ENCODE data around the gene FRMD4B. TPM values are rescaled to one million over a fixed set of nuclear protein-coding genes. Genes with fewer than 3 reads are reported as not detected.
A peak's percentile ranks its signal among the peaks of the same experiment; 100 is the strongest.

The FRMD4B gene
- total RNA-seq, 1 donor from 2014 or later: 31.3 TPM

DNA sequence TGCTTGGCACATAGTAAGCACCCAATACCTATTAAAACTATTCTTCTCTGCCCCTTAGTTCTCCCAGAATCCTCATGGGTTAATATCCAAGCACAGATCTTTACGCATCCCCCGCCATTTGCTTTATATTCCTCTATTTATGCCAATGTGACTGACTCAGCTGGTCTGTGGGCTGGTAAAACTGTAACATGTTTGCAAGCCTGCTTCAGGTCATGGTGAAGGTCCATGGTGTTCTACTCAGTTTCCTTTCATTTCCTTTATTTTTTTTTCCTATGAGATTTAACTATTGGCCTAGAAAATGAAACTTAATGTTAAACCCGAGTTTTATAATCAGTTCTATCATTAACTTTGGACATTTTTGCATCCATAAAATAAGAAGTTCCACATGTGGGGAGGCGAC lies 47.0 kb downstream of the FRMD4B start:
- Histone ChIP-seq H3K36me3 (ENCODE audit: control insufficient read depth, insufficient read depth, low read length) (no peaks in the 10 kb centered on the region), H3K27me3 (ENCODE audit: control insufficient read depth, insufficient read depth, low read length) (no peaks in the 10 kb centered on the region), H3K4me3 (ENCODE audit: low read depth, low read length) (no peak overlapping the region)
- TF ChIP-seq, protein P1, sequence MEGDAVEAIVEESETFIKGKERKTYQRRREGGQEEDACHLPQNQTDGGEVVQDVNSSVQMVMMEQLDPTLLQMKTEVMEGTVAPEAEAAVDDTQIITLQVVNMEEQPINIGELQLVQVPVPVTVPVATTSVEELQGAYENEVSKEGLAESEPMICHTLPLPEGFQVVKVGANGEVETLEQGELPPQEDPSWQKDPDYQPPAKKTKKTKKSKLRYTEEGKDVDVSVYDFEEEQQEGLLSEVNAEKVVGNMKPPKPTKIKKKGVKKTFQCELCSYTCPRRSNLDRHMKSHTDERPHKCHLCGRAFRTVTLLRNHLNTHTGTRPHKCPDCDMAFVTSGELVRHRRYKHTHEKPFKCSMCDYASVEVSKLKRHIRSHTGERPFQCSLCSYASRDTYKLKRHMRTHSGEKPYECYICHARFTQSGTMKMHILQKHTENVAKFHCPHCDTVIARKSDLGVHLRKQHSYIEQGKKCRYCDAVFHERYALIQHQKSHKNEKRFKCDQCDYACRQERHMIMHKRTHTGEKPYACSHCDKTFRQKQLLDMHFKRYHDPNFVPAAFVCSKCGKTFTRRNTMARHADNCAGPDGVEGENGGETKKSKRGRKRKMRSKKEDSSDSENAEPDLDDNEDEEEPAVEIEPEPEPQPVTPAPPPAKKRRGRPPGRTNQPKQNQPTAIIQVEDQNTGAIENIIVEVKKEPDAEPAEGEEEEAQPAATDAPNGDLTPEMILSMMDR (IDR thresholded peaks at IDR 0.05; ENCODE audit: insufficient read depth, low read length, severe bottlenecking): no peak
- DNase-seq (ENCODE audit: low read depth) (no peak), FAIRE-seq (no peak)

GRCh38 chr3:69332934-69333333 lies 53.0 kb downstream of the FRMD4B start:
- Histone ChIP-seq H3K4me3 (ENCODE audit: low read depth, low read length) (no peak overlapping the region), H3K36me3 (ENCODE audit: control insufficient read depth, insufficient read depth, low read length) (no peaks in the 10 kb centered on the region), H3K27me3 (ENCODE audit: control insufficient read depth, insufficient read depth, low read length) (no peaks in the 10 kb centered on the region)
- TF ChIP-seq, protein P1 (IDR thresholded peaks at IDR 0.05; ENCODE audit: insufficient read depth, low read length, severe bottlenecking): no peak
- no peak for FAIRE-seq
- DNase-seq (ENCODE audit: low read depth): no peak

GRCh38 chr3:69330891-69331400 lies 54.9 kb downstream of the FRMD4B start:
- TF ChIP-seq, protein P1 (IDR thresholded peaks at IDR 0.05; ENCODE audit: insufficient read depth, low read length, severe bottlenecking): no peak
- FAIRE-seq (peak; percentile 28), DNase-seq (ENCODE audit: low read depth) (no peak)
- Histone ChIP-seq H3K27me3 (ENCODE audit: control insufficient read depth, insufficient read depth, low read length) (no peaks in the 10 kb centered on the region), H3K4me3 (ENCODE audit: low read depth, low read length) (no peak overlapping the region), H3K36me3 (ENCODE audit: control insufficient read depth, insufficient read depth, low read length) (no peaks in the 10 kb centered on the region)

GRCh38 chr3:69329892-69330291 lies 56.0 kb downstream of the FRMD4B start:
- no peak overlapping the region for H3K4me3 ChIP-seq (ENCODE audit: low read depth, low read length)
- FAIRE-seq: no peak
- no peaks in the 10 kb centered on the region for H3K27me3 ChIP-seq (ENCODE audit: control insufficient read depth, insufficient read depth, low read length)
- no peaks in the 10 kb centered on the region for H3K36me3 ChIP-seq (ENCODE audit: control insufficient read depth, insufficient read depth, low read length)
- TF ChIP-seq, protein P1 (IDR thresholded peaks at IDR 0.05; ENCODE audit: insufficient read depth, low read length, severe bottlenecking): no peak
- DNase-seq (ENCODE audit: low read depth): no peak

DNA sequence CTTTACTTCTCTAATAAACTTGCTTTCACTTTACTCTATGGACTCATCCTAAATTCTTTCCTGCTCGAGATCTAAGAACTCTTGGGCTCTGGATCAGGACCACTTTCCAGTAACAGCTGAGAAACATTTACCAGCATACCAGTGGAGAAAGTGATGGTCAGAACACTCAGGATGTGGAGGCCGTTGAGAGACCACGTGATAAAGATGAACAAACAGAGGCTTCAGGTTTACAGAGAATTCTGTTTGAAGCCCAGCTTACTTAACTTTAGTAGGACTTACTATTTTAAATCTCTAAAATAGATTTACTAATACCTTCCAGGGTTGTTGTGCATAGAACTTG lies 57.0 kb downstream of the FRMD4B start:
- no peak overlapping the region for H3K4me3 ChIP-seq (ENCODE audit: low read depth, low read length)
- no peaks in the 10 kb centered on the region for H3K36me3 ChIP-seq (ENCODE audit: control insufficient read depth, insufficient read depth, low read length)
- TF ChIP-seq, protein P1 (IDR thresholded peaks at IDR 0.05; ENCODE audit: insufficient read depth, low read length, severe bottlenecking): no peak
- H3K27me3 ChIP-seq (ENCODE audit: control insufficient read depth, insufficient read depth, low read length): no peaks in the 10 kb centered on the region
- DNase-seq (ENCODE audit: low read depth) (no peak), FAIRE-seq (no peak)

Measured in bronchial epithelial cell (primary cell).